HUES48 (cell line): ENCODE measurements around the gene DCHS1.
"Not testable (repeated sequence)": the region's sequence is repeated elsewhere in the genome, so short reads cannot be mapped to it uniquely, and the experiment has no call there.

Experiments used
- H3K27ac ChIP-seq: one replicate; pipeline ENCODE4 v1.7.0; 2013; ENCODE audit warnings: low read depth, low read length, inconsistent platforms
- H3K27me3 ChIP-seq: 2 replicates; pipeline ENCODE4 v1.6.1; 2013; ENCODE audit warnings: mild to moderate bottlenecking, low read length; ENCODE audit not compliant: control insufficient read depth, insufficient read depth
- H3K36me3 ChIP-seq: 2 replicates; pipeline ENCODE4 v1.6.1; 2013; ENCODE audit warnings: low read length; ENCODE audit not compliant: control insufficient read depth, insufficient read depth
- H3K4me1 ChIP-seq: 2 replicates; pipeline ENCODE4 v1.6.1; 2013; ENCODE audit warnings: mild to moderate bottlenecking, low read length; ENCODE audit not compliant: control insufficient read depth, insufficient read depth
- H3K4me3 ChIP-seq: 2 replicates; pipeline ENCODE4 v1.5.1; 2013; ENCODE audit warnings: mild to moderate bottlenecking, low read depth, low read length
- H3K9ac ChIP-seq: 2 replicates; pipeline ENCODE4 v1.6.1; 2013; ENCODE audit warnings: mild to moderate bottlenecking, low read depth, low read length, moderate library complexity
- H3K9me3 ChIP-seq: 2 replicates; pipeline ENCODE4 v1.6.1; 2013; ENCODE audit warnings: low read length; ENCODE audit not compliant: control insufficient read depth, insufficient read depth

Gene DCHS1, protein sequence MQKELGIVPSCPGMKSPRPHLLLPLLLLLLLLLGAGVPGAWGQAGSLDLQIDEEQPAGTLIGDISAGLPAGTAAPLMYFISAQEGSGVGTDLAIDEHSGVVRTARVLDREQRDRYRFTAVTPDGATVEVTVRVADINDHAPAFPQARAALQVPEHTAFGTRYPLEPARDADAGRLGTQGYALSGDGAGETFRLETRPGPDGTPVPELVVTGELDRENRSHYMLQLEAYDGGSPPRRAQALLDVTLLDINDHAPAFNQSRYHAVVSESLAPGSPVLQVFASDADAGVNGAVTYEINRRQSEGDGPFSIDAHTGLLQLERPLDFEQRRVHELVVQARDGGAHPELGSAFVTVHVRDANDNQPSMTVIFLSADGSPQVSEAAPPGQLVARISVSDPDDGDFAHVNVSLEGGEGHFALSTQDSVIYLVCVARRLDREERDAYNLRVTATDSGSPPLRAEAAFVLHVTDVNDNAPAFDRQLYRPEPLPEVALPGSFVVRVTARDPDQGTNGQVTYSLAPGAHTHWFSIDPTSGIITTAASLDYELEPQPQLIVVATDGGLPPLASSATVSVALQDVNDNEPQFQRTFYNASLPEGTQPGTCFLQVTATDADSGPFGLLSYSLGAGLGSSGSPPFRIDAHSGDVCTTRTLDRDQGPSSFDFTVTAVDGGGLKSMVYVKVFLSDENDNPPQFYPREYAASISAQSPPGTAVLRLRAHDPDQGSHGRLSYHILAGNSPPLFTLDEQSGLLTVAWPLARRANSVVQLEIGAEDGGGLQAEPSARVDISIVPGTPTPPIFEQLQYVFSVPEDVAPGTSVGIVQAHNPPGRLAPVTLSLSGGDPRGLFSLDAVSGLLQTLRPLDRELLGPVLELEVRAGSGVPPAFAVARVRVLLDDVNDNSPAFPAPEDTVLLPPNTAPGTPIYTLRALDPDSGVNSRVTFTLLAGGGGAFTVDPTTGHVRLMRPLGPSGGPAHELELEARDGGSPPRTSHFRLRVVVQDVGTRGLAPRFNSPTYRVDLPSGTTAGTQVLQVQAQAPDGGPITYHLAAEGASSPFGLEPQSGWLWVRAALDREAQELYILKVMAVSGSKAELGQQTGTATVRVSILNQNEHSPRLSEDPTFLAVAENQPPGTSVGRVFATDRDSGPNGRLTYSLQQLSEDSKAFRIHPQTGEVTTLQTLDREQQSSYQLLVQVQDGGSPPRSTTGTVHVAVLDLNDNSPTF (N-terminal part only)

DNA sequence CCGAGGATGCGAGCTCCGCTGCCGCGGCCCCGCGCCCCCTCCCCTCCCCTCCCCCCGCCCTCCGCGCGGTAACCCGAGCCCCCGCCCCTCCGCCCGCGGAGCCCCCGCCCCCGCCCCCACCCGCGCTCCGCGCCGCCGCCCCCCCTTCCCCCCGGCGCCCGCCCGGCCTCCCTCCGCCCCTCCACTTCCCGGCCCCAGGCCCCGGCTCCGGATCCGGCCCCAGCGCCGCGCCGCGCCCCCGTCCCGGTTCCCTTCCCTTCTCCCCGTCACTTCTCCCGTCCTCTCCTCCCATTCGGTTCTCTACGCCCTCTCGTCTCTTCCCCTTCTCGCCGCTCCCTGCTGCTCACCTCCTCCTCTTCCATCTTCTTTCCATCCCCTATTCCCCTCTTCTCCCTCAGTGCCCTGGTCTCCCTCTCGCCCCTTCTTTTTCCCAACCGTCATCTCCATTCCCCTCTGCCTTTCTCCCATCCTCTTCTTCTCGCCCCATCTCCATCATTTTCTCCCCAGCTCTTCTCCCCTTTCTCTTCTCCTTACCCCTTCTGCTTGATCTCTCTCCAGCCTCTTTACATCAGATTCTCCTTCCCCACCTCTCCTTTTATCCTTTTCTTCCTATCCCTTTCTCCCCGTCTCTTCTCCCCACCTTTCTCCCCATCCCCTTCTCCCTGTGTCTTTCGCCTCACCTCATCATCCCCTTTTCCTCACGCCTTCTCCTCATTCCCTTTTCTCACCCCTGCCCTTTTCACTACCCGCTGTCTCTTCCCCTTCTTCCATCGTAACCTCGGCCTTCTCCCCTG is at the start of gene DCHS1:
Gene DCHS1, minus strand, starts transcription at position 20 of the 794 bp plus-strand sequence. CDS start 14,196 bp downstream, outside the sequence.
- no peaks in the 10 kb centered on the region for H3K9me3 ChIP-seq
- no peaks in the 10 kb centered on the region for H3K36me3 ChIP-seq
- peak within 1 kb of the TSS; percentile 84 for H3K4me3 ChIP-seq
- peaks cover 9% of the 10 kb centered on the region; the same call in 1 of the 2 replicates for H3K4me1 ChIP-seq
- no peak within 1 kb of the TSS for H3K27ac ChIP-seq
- peaks cover 32% of the 10 kb centered on the region for H3K27me3 ChIP-seq
- no peak within 1 kb of the TSS; the same call in 1 of the 2 replicates for H3K9ac ChIP-seq

DNA sequence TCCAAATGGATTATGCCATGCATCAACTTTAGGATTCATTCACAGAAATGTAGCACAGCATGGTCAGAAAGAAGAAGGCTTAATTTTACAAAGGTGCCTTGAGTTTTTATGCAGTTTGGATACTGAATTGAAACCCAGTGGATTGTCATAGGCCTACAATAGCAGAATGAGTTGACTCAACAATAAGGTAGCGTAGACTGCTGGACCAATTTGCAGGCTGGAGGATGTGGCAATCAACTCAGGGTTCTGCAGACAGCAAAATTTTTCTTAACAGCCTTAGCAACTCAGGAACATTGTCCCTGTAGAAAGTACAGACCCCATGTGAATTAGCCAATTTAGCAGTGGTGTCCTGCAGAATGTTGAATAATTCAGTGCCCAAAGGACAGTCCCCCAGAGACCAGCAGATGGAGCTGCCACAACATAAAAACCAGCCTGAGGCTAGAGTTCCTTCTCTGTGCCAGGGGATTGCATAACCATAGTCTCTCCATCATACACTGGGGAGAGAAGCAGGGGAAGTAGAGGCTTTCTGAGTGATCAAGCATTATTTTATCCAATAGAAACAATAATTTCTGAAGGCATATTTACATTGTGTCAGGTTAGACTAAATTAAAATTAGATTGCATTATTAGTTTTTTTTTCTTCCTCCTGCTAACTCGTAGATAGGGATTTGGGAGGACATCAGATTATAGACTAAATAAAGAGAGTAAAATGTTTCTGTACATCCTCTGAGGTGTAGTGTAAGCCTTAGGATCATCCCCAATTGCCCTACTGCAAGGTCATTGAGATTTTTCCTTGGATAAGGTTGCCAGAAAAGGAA is 47.8 kb upstream of the DCHS1 start:
- H3K4me1 ChIP-seq: no peaks in the 10 kb centered on the region; the same call in 1 of the 2 replicates

DNA sequence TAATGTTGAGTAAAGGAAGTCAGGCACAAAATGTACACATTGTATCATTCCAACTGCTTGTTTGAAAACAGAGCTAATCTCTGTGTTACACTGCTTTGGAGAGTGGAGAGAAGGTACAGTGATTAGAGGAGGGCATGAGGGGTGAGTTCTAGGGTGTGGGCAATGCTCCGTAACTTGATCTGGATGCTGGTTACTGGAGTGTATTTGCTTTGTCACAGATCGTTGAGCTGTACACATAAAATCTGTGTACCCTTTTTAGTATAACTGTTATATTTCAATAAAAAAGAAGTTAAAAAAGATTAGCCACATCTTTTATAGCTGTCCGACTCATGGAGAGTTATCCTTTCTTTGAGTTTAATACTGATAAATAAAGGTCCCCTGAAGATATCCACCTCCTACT is 46.3 kb upstream of the DCHS1 start:
- not testable (repeated sequence) for H3K36me3 ChIP-seq, H3K9ac ChIP-seq, H3K9me3 ChIP-seq, H3K27me3 ChIP-seq, H3K4me3 ChIP-seq, H3K4me1 ChIP-seq, H3K27ac ChIP-seq

More for the DNA sequence above, 47.8 kb upstream of the DCHS1 start:
- Histone ChIP-seq H3K36me3 (no peaks in the 10 kb centered on the region), H3K4me3 (no peak overlapping the region), H3K27ac (no peak overlapping the region), H3K9ac (no peak overlapping the region), H3K27me3 (no peaks in the 10 kb centered on the region), H3K9me3 (no peaks in the 10 kb centered on the region)

DNA sequence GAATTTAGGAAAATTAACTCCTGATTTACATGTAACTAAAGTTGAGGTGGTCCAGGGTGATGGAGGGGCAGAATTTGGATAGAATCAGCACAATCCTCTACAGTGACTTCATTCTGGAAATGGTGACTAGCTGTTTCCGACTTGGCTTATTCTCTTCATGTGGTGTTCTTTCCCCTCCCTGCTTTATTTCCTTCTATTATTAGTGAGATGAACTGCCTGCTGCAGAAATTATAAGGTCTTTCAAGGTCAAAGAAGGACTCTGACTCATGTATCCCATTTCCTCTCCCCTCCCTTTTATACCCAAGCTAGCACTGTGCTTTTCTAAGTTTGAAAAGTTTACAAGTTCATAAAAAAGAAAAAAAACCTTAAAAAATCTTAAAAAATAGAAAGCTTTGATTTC is 39.8 kb upstream of the DCHS1 start:
- Histone ChIP-seq H3K27me3 (no peaks in the 10 kb centered on the region), H3K4me1 (no peaks in the 10 kb centered on the region), H3K9ac (no peak overlapping the region), H3K27ac (no peak overlapping the region), H3K36me3 (no peaks in the 10 kb centered on the region), H3K4me3 (no peak overlapping the region), H3K9me3 (no peaks in the 10 kb centered on the region)

DNA sequence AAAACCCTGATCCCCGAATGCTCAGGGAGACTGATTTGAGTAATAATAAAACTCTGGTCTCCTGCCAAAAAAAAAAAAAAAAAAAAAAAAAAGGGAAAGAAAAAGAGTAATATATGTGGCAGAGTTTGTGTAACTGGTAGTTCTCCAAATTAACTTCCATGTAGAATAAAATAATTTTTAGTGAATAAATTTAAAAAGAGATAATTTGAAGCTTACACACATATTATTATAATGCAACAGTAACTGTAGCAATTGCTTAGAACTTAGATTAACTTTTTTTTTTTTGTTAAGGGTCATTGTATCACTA is 38.6 kb upstream of the DCHS1 start:
- H3K9ac ChIP-seq: no peak overlapping the region
- H3K36me3 ChIP-seq: no peaks in the 10 kb centered on the region
- no peaks in the 10 kb centered on the region for H3K27me3 ChIP-seq
- no peak overlapping the region for H3K27ac ChIP-seq
- no peaks in the 10 kb centered on the region for H3K4me1 ChIP-seq
- peaks cover 4% of the 10 kb centered on the region; the same call in 1 of the 2 replicates for H3K9me3 ChIP-seq
- no peak overlapping the region for H3K4me3 ChIP-seq

DNA sequence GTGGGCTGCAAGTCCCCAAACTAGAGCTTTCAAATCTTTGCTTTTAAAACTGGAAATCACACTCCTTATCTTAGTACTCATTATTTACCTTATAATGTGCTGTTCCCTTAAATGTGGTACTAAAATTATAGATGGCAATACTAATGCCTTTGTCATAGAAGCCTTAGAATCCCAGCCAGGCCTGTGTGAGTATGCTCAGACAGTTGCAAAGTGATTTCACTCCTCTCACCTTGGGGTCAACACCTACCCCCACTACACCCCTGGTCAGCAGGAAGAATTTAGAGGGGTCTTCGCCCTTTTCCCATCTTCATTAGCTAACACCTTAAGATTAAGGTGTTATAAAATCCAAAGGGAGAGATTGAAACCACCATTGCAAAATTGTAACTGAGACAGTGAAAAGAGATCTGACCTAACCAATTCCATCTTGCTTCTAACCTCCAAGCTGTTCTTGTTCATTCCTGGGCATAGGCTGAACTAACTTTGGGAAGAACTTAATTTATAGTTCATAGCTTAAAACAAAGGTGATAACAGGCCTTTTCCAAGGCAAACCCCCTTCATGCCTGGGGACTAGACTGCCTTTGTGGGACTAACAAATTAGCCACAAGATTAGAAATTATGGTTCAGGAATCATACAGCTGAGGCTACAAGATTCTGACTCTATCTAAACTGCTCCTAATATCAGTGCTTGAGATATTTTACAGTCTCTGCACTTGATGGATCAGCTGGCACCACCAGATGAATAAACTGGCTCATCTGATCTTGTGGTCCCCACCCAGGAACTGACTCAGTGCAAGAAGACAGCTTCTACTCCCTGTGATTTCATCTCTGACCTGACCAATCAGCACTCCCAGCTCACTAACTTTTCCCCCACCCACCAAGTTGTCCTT is 38.0 kb upstream of the DCHS1 start:
- H3K27ac ChIP-seq: no peak overlapping the region
- H3K27me3 ChIP-seq: no peaks in the 10 kb centered on the region
- no peaks in the 10 kb centered on the region for H3K36me3 ChIP-seq
- H3K4me3 ChIP-seq: no peak overlapping the region
- no peak overlapping the region for H3K9ac ChIP-seq
- H3K9me3 ChIP-seq: peaks cover 4% of the 10 kb centered on the region; the same call in 1 of the 2 replicates
- H3K4me1 ChIP-seq: no peaks in the 10 kb centered on the region

DNA sequence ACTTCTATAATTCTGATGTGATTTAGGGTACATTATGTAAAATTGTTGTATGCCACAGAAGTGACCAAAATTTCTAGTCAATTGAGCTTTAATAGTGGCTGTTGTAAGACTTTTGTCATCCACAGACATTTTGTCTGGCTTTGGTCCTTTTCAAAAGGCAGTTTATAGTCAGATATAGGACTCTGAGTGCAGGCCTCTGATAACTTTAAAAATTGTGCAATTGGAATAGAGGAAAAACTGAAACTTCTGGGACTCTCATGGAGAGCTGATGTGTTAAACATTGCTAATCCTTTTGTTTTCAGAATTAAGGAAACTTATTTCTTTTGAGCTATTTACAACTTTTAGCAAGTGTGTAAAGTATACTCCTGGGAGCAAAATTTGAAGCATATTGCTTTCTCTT is 36.5 kb upstream of the DCHS1 start:
- no peak overlapping the region for H3K9ac ChIP-seq
- H3K4me1 ChIP-seq: peaks cover 11% of the 10 kb centered on the region
- no peak overlapping the region for H3K4me3 ChIP-seq
- H3K27ac ChIP-seq: no peak overlapping the region
- H3K36me3 ChIP-seq: no peaks in the 10 kb centered on the region
- peaks cover 4% of the 10 kb centered on the region; the same call in 1 of the 2 replicates for H3K9me3 ChIP-seq
- H3K27me3 ChIP-seq: no peaks in the 10 kb centered on the region

DNA sequence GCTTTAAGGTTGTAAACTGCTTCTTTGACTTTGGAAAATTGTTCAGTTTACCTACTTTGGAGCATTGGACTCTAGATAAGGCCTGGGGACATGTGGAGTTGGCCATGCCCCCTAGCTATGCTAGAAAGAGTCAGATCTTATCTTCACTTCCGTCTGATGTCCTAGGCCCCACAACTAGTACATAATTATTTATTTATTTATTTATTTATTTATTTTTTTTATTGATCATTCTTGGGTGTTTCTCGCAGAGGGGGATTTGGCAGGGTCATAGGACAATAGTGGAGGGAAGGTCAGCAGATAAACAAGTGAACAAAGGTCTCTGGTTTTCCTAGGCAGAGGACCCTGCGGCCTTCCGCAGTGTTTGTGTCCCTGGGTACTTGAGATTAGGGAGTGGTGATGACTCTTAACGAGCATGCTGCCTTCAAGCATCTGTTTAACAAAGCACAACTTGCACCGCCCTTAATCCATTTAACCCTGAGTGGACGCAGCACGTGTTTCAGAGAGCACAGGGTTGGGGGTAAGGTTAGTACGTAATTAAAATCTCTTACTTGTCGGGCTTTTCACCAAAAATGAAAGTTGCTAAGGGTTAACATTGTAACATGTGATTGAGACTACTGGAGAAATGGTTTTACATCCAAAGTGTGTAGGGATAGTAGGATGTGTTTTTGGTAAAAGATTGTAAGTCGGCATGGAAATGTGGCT is 35.0 kb upstream of the DCHS1 start:
- H3K27ac ChIP-seq: not testable (repeated sequence)

DNA sequence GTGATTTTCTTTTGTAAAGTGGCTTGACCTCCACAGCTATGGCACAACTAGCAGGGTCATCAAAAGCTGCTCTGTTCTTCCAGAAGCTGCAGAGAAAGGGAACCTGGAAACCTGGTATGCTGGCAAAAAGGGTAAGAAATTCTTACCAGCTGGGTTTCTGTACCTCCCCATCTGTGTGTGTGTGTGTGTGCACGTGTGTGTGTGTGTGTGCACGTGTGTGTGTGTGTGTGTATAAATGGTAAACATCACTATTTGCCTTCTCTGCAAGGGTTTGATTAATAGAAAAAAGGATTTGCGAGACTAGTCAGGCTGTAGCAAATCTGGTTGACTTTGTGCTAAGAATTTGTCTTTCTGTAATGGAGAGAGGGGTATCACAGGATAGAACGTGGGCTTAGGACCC is 32.3 kb upstream of the DCHS1 start:
- Histone ChIP-seq H3K36me3 (no peaks in the 10 kb centered on the region), H3K9ac (no peak overlapping the region), H3K4me1 (peaks cover 16% of the 10 kb centered on the region), H3K27me3 (no peaks in the 10 kb centered on the region), H3K27ac (no peak overlapping the region), H3K9me3 (peaks cover 4% of the 10 kb centered on the region; the same call in 1 of the 2 replicates), H3K4me3 (no peak overlapping the region)

More for the DNA sequence above, 35.0 kb upstream of the DCHS1 start:
- H3K27me3 ChIP-seq, H3K4me3 ChIP-seq, H3K36me3 ChIP-seq, H3K9ac ChIP-seq, H3K9me3 ChIP-seq: not testable (repeated sequence)
- H3K4me1 ChIP-seq: peaks cover 12% of the 10 kb centered on the region
